Loucy (cell line): Measurements from ENCODE around the gene JOSD2.

Experiments used
- H2AFZ ChIP-seq: fragments of 200-600 bp; sonication (generic); 2 replicates; pipeline ENCODE4 v1.6.0; 2016; ENCODE audit warnings: antibody characterized with exemption, mild to moderate bottlenecking, low read length, moderate library complexity
- H3F3A ChIP-seq: fragments of 200-600 bp; 2 replicates; pipeline ENCODE4 v1.6.0; 2016; ENCODE audit warnings: antibody characterized with exemption, low read depth, mild to moderate bottlenecking
- H3K27me3 ChIP-seq: fragments of 200-600 bp; sonication (generic); 2 replicates; pipeline ENCODE4 v1.6.1; 2014; ENCODE audit warnings: low read length, mild to moderate bottlenecking; ENCODE audit not compliant: insufficient read depth, poor library complexity, severe bottlenecking
- H3K36me3 ChIP-seq: fragments of 200-600 bp; sonication (generic); 2 replicates; pipeline ENCODE4 v1.6.1; 2016; ENCODE audit warnings: low read length; ENCODE audit not compliant: insufficient read depth
- H3K4me1 ChIP-seq: fragments of 200-600 bp; sonication (generic); 2 replicates; pipeline ENCODE4 v1.5.1; 2014; ENCODE audit warnings: low read length, mild to moderate bottlenecking; ENCODE audit not compliant: insufficient read depth, poor library complexity, severe bottlenecking
- H3K4me2 ChIP-seq: fragments of 200-600 bp; sonication (generic); 2 replicates; pipeline ENCODE4 v1.6.0; 2014; ENCODE audit warnings: antibody characterized with exemption, low read length, low read depth, mild to moderate bottlenecking; ENCODE audit not compliant: poor library complexity, severe bottlenecking
- H3K4me3 ChIP-seq: fragments of 200-600 bp; sonication (generic); 2 replicates; pipeline ENCODE4 v1.5.1; 2014; ENCODE audit warnings: low read length, mild to moderate bottlenecking, mixed read lengths; ENCODE audit not compliant: poor library complexity, severe bottlenecking
- H3K79me2 ChIP-seq: fragments of 200-600 bp; sonication (generic); 2 replicates; pipeline ENCODE4 v1.6.1; 2014; ENCODE audit warnings: low read length; ENCODE audit not compliant: insufficient read depth
- H3K9ac ChIP-seq: fragments of 200-600 bp; sonication (generic); 2 replicates; pipeline ENCODE4 v1.6.0; 2014; ENCODE audit warnings: mild to moderate bottlenecking, low read depth, low read length, moderate library complexity; ENCODE audit not compliant: poor library complexity, severe bottlenecking
- H3K9me2 ChIP-seq: fragments of 200-600 bp; sonication (generic); replicated peaks from 2 replicates; pipeline ENCODE4 v1.6.1; 2016; ENCODE audit warnings: low read depth, low read length, mixed read lengths
- H3K9me3 ChIP-seq: fragments of 200-600 bp; sonication (generic); 2 replicates; pipeline ENCODE4 v1.6.1; 2014; ENCODE audit warnings: mild to moderate bottlenecking, antibody characterized with exemption, low read length, low read depth; ENCODE audit not compliant: insufficient read depth
- H4K20me1 ChIP-seq: fragments of 200-600 bp; sonication (generic); 2 replicates; pipeline ENCODE4 v1.6.0; 2014; ENCODE audit warnings: antibody characterized with exemption, low read length, mild to moderate bottlenecking; ENCODE audit not compliant: insufficient read depth, poor library complexity, severe bottlenecking
- EZH2phosphoT487 ChIP-seq: fragments of 200-600 bp; IDR thresholded peaks from 2 replicates; pipeline ENCODE4 v1.6.1; 2018; ENCODE audit warnings: antibody characterized with exemption, mild to moderate bottlenecking, moderate library complexity, borderline replicate concordance
- TF ChIP-seq, protein P1 (sequence below): fragments of 200-600 bp; sonication (generic); conservative IDR thresholded peaks from 2 replicates; pipeline ENCODE4 v1.5.1; 2014; ENCODE audit warnings: mild to moderate bottlenecking, antibody characterized with exemption, low read length

JOSD2 gene

DNA sequence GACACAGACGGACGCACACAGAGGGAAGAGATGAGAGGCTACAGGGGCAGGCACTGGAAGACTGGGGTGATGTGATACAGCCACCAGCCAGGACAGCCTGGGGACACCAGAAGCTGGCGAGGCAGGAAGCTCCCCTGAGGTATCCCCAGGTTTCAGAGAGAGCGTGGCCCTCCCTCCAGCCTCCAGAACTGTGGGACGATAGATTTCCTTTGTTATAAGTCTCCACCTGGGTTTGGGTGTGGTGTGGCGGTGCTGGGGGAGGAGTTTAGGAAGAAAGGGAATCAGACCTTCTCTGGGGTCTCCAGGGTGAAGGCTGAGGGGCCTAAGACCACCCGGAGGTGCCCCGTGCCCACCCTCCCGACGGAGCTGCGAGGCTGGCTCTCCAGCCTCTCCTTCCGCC, 5.5 kb upstream of the JOSD2 start:
- H3F3A ChIP-seq: no peaks in the 10 kb centered on the region
- H3K9me2 ChIP-seq: no peaks in the 10 kb centered on the region
- no peak overlapping the region for H2AFZ ChIP-seq
- no peaks in the 10 kb centered on the region for H4K20me1 ChIP-seq
- H3K9me3 ChIP-seq: no peaks in the 10 kb centered on the region
- no peaks in the 10 kb centered on the region for H3K36me3 ChIP-seq
- no peak overlapping the region for H3K9ac ChIP-seq
- no peak overlapping the region for H3K4me3 ChIP-seq
- no peaks in the 10 kb centered on the region for H3K27me3 ChIP-seq
- no peaks in the 10 kb centered on the region for H3K79me2 ChIP-seq
- H3K4me2 ChIP-seq: no peak overlapping the region
- H3K4me1 ChIP-seq: no peaks in the 10 kb centered on the region
- TF ChIP-seq EZH2phosphoT487: no peak
- TF ChIP-seq, protein P1, sequence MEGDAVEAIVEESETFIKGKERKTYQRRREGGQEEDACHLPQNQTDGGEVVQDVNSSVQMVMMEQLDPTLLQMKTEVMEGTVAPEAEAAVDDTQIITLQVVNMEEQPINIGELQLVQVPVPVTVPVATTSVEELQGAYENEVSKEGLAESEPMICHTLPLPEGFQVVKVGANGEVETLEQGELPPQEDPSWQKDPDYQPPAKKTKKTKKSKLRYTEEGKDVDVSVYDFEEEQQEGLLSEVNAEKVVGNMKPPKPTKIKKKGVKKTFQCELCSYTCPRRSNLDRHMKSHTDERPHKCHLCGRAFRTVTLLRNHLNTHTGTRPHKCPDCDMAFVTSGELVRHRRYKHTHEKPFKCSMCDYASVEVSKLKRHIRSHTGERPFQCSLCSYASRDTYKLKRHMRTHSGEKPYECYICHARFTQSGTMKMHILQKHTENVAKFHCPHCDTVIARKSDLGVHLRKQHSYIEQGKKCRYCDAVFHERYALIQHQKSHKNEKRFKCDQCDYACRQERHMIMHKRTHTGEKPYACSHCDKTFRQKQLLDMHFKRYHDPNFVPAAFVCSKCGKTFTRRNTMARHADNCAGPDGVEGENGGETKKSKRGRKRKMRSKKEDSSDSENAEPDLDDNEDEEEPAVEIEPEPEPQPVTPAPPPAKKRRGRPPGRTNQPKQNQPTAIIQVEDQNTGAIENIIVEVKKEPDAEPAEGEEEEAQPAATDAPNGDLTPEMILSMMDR: no peak

GRCh38 chr19:50515168-50515561, 4.2 kb upstream of the JOSD2 start:
- H3K4me1 ChIP-seq: peaks cover 6% of the 10 kb centered on the region
- no peaks in the 10 kb centered on the region for H3K36me3 ChIP-seq
- no peak overlapping the region for H2AFZ ChIP-seq
- no peak for TF ChIP-seq EZH2phosphoT487
- TF ChIP-seq, protein P1: no peak
- H3K9ac ChIP-seq: no peak overlapping the region
- no peaks in the 10 kb centered on the region for H3K79me2 ChIP-seq
- H3K27me3 ChIP-seq: no peaks in the 10 kb centered on the region
- H3K4me3 ChIP-seq: no peak overlapping the region
- no peaks in the 10 kb centered on the region for H3K9me2 ChIP-seq
- no peaks in the 10 kb centered on the region for H3F3A ChIP-seq
- H4K20me1 ChIP-seq: no peaks in the 10 kb centered on the region
- no peaks in the 10 kb centered on the region for H3K9me3 ChIP-seq
- no peak overlapping the region for H3K4me2 ChIP-seq

DNA sequence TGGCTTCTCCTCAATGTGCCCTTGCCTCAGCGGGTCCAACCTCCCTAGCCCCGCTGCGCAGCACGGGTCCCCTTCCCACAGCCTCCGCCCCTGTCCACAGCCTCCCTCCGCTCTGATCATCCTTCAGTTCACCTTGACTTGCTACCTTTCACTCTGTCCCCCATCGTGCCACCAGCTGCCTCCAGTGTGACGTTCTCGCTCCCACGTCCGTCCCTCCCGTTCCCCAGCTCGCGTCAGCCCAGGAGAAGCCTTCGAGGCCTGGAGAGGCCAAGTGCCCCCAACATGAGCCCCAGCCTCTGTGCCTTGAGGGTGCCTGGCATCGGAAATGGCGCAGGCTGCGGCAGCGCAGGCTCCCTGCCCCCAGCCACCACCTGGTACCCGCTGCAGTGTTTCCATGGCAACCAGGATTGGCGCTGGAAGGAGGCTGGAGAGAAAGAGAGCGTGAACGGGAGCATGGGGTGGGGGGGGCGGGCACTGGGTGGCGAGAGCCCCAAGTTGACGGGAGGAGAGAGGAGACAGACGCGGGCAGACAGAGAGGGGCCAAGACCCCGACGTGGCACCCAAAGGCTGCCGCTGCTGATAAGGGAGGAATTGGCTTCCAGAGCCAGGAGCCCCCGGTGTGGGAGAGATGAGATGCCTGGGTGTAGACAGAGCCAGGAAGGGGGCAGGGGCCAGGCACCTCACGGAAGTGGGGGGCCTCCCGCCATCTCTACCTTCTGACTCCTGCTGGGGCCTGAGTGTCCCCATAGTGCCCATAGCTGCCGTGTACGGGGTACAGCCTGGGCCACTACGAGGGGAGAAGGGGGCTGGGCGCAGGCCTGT, 3.6 kb upstream of the JOSD2 start:
- Histone ChIP-seq H3K36me3 (no peaks in the 10 kb centered on the region), H3K9ac (no peak overlapping the region), H3K4me1 (peaks cover 8% of the 10 kb centered on the region), H2AFZ (no peak overlapping the region), H3K27me3 (no peaks in the 10 kb centered on the region), H3K4me3 (no peak overlapping the region), H4K20me1 (no peaks in the 10 kb centered on the region), H3F3A (no peaks in the 10 kb centered on the region), H3K9me2 (no peaks in the 10 kb centered on the region), H3K79me2 (no peaks in the 10 kb centered on the region), H3K4me2 (no peak overlapping the region), H3K9me3 (no peaks in the 10 kb centered on the region)
- TF ChIP-seq, protein P1: no peak
- no peak for TF ChIP-seq EZH2phosphoT487
